Kidney (tissue), 2 donors: ENCODE data around the gene CD2BP2. TPM values are rescaled to one million over a fixed set of nuclear protein-coding genes. Genes with fewer than 3 reads are reported as not detected.

ENCODE experiments used
- polyA plus RNA-seq: library from polyadenylated mRNA; stranded (reverse); fragments of 350-450 nt; fragmentation: Illumina TruSeq; extraction: RNeasy Lipid Tissue Mini Kit (QIAGEN cat#74804); gene quantifications from one replicate; pipeline ENCODE4 v1.2.3, GENCODE V29; 2014; ENCODE audit warnings: low read depth, low replicate concordance; ENCODE audit not compliant: insufficient read depth
- total RNA-seq: library from RNA; stranded (reverse); fragmentation: NEBNext Ultra II Directional; extraction: Animal tissue kit (Norgen Biotek cat#: 25700); gene quantifications from one replicate; pipeline ENCODE4 v1.2.1, GENCODE V29; 2021
- donor health status: DM: yes; HTN: yes; CAD: no.

The CD2BP2 gene
- total and polyA plus RNA-seq, 2 donors from 2014 or later: 61.8 to 68.1 TPM

Other genes with a start within 250 kb of the CD2BP2 start
- gene GDPD3, start 241.8 kb downstream of the CD2BP2 start, total RNA-seq: 3.6 TPM
- gene GDPD3, start 241.8 kb downstream of the CD2BP2 start, polyA plus RNA-seq: 17.7 TPM
- 77.7 TPM for gene MAPK3, start 232.1 kb downstream of the CD2BP2 start, total RNA-seq
- gene MAPK3, start 232.1 kb downstream of the CD2BP2 start, polyA plus RNA-seq: 90.0 TPM
- 69.3 TPM for gene CORO1A, start 171.7 kb downstream of the CD2BP2 start, total RNA-seq
- 8.0 TPM for gene CORO1A, start 171.7 kb downstream of the CD2BP2 start, polyA plus RNA-seq
- gene BOLA2B, start 161.6 kb downstream of the CD2BP2 start, total RNA-seq: 77.6 TPM
- 177 TPM for gene BOLA2B, start 161.6 kb downstream of the CD2BP2 start, polyA plus RNA-seq
- 51.3 TPM for gene SLX1A, start 161.4 kb downstream of the CD2BP2 start, total RNA-seq
- gene SLX1A, start 161.4 kb downstream of the CD2BP2 start, polyA plus RNA-seq: 35.4 TPM
- 19.8 TPM for gene SULT1A3, start 156.1 kb downstream of the CD2BP2 start, total RNA-seq
- 31.3 TPM for gene SULT1A3, start 156.1 kb downstream of the CD2BP2 start, polyA plus RNA-seq
- 20.5 TPM for gene NPIPB13, start 106.8 kb downstream of the CD2BP2 start, total RNA-seq
- gene NPIPB13, start 106.8 kb downstream of the CD2BP2 start, polyA plus RNA-seq: 1.2 TPM
- gene TBC1D10B, start 15.2 kb upstream of the CD2BP2 start, total RNA-seq: 32.7 TPM
- 30.1 TPM for gene TBC1D10B, start 15.2 kb upstream of the CD2BP2 start, polyA plus RNA-seq
- not detected for gene MYL11, start 19.5 kb upstream of the CD2BP2 start, total RNA-seq
- 2.3 TPM for gene MYL11, start 19.5 kb upstream of the CD2BP2 start, polyA plus RNA-seq
- gene SEPTIN1, start 27.3 kb upstream of the CD2BP2 start, total RNA-seq: 12.8 TPM
- 5.0 TPM for gene SEPTIN1, start 27.3 kb upstream of the CD2BP2 start, polyA plus RNA-seq
- 9.7 TPM for gene ZNF48, start 40.1 kb upstream of the CD2BP2 start, total RNA-seq
- 6.9 TPM for gene ZNF48, start 40.1 kb upstream of the CD2BP2 start, polyA plus RNA-seq
- 7.8 TPM for gene ZNF771, start 52.3 kb upstream of the CD2BP2 start, total RNA-seq
- gene ZNF771, start 52.3 kb upstream of the CD2BP2 start, polyA plus RNA-seq: 14.8 TPM
- 39.1 TPM for gene DCTPP1, start 74.7 kb upstream of the CD2BP2 start, total RNA-seq
- 64.7 TPM for gene DCTPP1, start 74.7 kb upstream of the CD2BP2 start, polyA plus RNA-seq
- 82.3 TPM for gene SEPHS2, start 90.6 kb upstream of the CD2BP2 start, total RNA-seq
- gene SEPHS2, start 90.6 kb upstream of the CD2BP2 start, polyA plus RNA-seq: 137 TPM
- 19.6 TPM for gene ITGAL, start 117.4 kb upstream of the CD2BP2 start, total RNA-seq
- gene ITGAL, start 117.4 kb upstream of the CD2BP2 start, polyA plus RNA-seq: 0.56 TPM
- gene ZNF768, start 171.3 kb upstream of the CD2BP2 start, total RNA-seq: 36.2 TPM
- 46.9 TPM for gene ZNF768, start 171.3 kb upstream of the CD2BP2 start, polyA plus RNA-seq
- gene ZNF747, start 179.6 kb upstream of the CD2BP2 start, total RNA-seq: 11.6 TPM
- gene ZNF747, start 179.6 kb upstream of the CD2BP2 start, polyA plus RNA-seq: 10.1 TPM
- gene ZNF764, start 203.1 kb upstream of the CD2BP2 start, total RNA-seq: 11.9 TPM
- gene ZNF764, start 203.1 kb upstream of the CD2BP2 start, polyA plus RNA-seq: 4.4 TPM
- 16.7 TPM for gene ZNF688, start 216.4 kb upstream of the CD2BP2 start, total RNA-seq
- 32.7 TPM for gene ZNF688, start 216.4 kb upstream of the CD2BP2 start, polyA plus RNA-seq
- 18.5 TPM for gene ZNF785, start 230.4 kb upstream of the CD2BP2 start, total RNA-seq
- 6.3 TPM for gene ZNF785, start 230.4 kb upstream of the CD2BP2 start, polyA plus RNA-seq